HepG2 (cell line): ENCODE data around the gene CLDN9. TPM values are rescaled to one million over a fixed set of nuclear protein-coding genes. Genes with fewer than 3 reads are reported as not detected.

Experiments
- ATF7-NPFF ChIP-seq: sonication (generic); formaldehyde crosslinking; IDR thresholded peaks from 2 replicates; pipeline ENCODE4 v1.8.1; 2023; ENCODE audit warnings: mild to moderate bottlenecking, low read depth, missing genetic modification reagents, moderate library complexity
- BORCS8-MEF2B ChIP-seq: sonication (generic); formaldehyde crosslinking; IDR thresholded peaks from 2 replicates; pipeline ENCODE4 v1.8.0; 2022; ENCODE audit warnings: mild to moderate bottlenecking, missing genetic modification reagents
- FOXA3 ChIP-seq: IDR thresholded peaks from 2 replicates; pipeline ENCODE4 v1.6.1; 2016; ENCODE audit warnings: missing genetic modification reagents, missing compliant biosample characterization
- GATA4 ChIP-seq: sonication (generic); IDR thresholded peaks from 2 replicates; pipeline ENCODE4 v1.6.1; 2016; ENCODE audit warnings: antibody characterized with exemption, low read depth, borderline replicate concordance
- GTF3A ChIP-seq: sonication (generic); formaldehyde crosslinking; conservative IDR thresholded peaks from 2 replicates; pipeline ENCODE4 v1.4.0; 2020; ENCODE audit warnings: mild to moderate bottlenecking, missing genetic modification reagents
- HOMEZ ChIP-seq: IDR thresholded peaks from 2 replicates; pipeline ENCODE4 v1.6.1; 2016; ENCODE audit warnings: low read depth
- KLF16 ChIP-seq, 2 experiments: sonication (generic) in 1 of 2; formaldehyde crosslinking in 1 of 2; IDR thresholded peaks; 2 replicates each; pipeline versions ENCODE4 v1.6.1 to v1.8.0; 2016 to 2023; ENCODE audit warnings: missing genetic modification reagents in 2 of 2, missing compliant biosample characterization in 1 of 2
- MAZ ChIP-seq, 2 experiments: sonication (generic) in 1 of 2; formaldehyde crosslinking in 1 of 2; IDR thresholded peaks; 2 replicates each; pipeline versions ENCODE4 v1.5.0 to v1.6.1; 2012 to 2020; ENCODE audit warnings: low read depth in 2 of 2, mild to moderate bottlenecking in 2 of 2, borderline replicate concordance in 1 of 2, improper control_type of control experiment in 1 of 2, low read length in 1 of 2, missing genetic modification reagents in 1 of 2, moderate library complexity in 1 of 2
- MEIS2 ChIP-seq: sonication (generic); formaldehyde crosslinking; IDR thresholded peaks from 2 replicates; pipeline ENCODE4 v1.9.0; 2021; ENCODE audit warnings: mild to moderate bottlenecking, missing genetic modification reagents
- MZF1 ChIP-seq: sonication (generic); formaldehyde crosslinking; IDR thresholded peaks from 2 replicates; pipeline ENCODE4 v1.8.1; 2023; ENCODE audit warnings: mild to moderate bottlenecking, missing genetic modification reagents, borderline replicate concordance
- PAWR ChIP-seq: sonication (generic); formaldehyde crosslinking; IDR thresholded peaks from 2 replicates; pipeline ENCODE4 v1.4.0; 2020; ENCODE audit warnings: missing genetic modification reagents, mild to moderate bottlenecking, borderline replicate concordance
- REST ChIP-seq, 2 experiments: IDR thresholded peaks; 2 replicates each; pipeline ENCODE4 v1.6.1; 2011 to 2012; ENCODE audit warnings: low read length in 2 of 2, borderline replicate concordance in 1 of 2, low read depth in 1 of 2, mild to moderate bottlenecking in 1 of 2, moderate library complexity in 1 of 2
- RFX5 ChIP-seq: IDR thresholded peaks from 2 replicates; pipeline ENCODE4 v1.6.1; 2011; ENCODE audit warnings: low read depth, low read length, improper control_type of control experiment
- RFXAP ChIP-seq: sonication (generic); formaldehyde crosslinking; IDR thresholded peaks from 2 replicates; pipeline ENCODE4 v1.4.0; 2020; ENCODE audit warnings: missing genetic modification reagents, borderline replicate concordance
- ZNF329 ChIP-seq: sonication (generic); formaldehyde crosslinking; IDR thresholded peaks from 2 replicates; pipeline ENCODE4 v1.9.0; 2021; ENCODE audit warnings: low read depth, mild to moderate bottlenecking, missing genetic modification reagents
- ZNF333 ChIP-seq: sonication (generic); formaldehyde crosslinking; IDR thresholded peaks from 2 replicates; pipeline ENCODE4 v1.4.0; 2020; ENCODE audit warnings: mild to moderate bottlenecking, missing genetic modification reagents, borderline replicate concordance
- ZNF580 ChIP-seq: IDR thresholded peaks from 2 replicates; pipeline ENCODE4 v1.6.1; 2016; ENCODE audit warnings: low read depth, borderline replicate concordance
- ZSCAN9 ChIP-seq: IDR thresholded peaks from 2 replicates; pipeline ENCODE4 v1.6.1; 2016; ENCODE audit warnings: borderline replicate concordance
- ZXDC ChIP-seq: sonication (generic); formaldehyde crosslinking; IDR thresholded peaks from 2 replicates; pipeline ENCODE4 v1.5.0; 2020; ENCODE audit warnings: mild to moderate bottlenecking, missing genetic modification reagents
- polyA plus RNA-seq, 8 experiments: library from polyadenylated mRNA; depleted of rRNA in 3 of 8; stranded (reverse) in 7 of 8; unstranded in 1 of 8; fragments of >200 nt; fragmentation: Illumina TruSeq in 4 of 8; extraction: Trizol in 4 of 8; gene quantifications; 2 replicates each; pipeline versions ENCODE4 v1.2.1 to v1.2.3, GENCODE V29; 2011 to 2016; ENCODE audit warnings: low read depth in 4 of 8, missing spikeins in 1 of 8, mixed read lengths in 1 of 8; ENCODE audit not compliant: insufficient read depth in 1 of 8
- total RNA-seq, 5 experiments: library from RNA; depleted of rRNA; stranded (reverse); fragments of >200 nt; fragmentation: Illumina TruSeq; extraction: Trizol; gene quantifications; 2 replicates each; pipeline ENCODE4 v1.2.3, GENCODE V29; 2016; ENCODE audit warnings: low read depth in 1 of 5

The CLDN9 gene
- total and polyA plus RNA-seq, 2 of the 13 experiments (the other 11 are each of a cell fraction or from before 2014, with no cell fraction given): 0.15 to 0.26 TPM

- 0 out of 2 replicates have a peak, but pooled peaks have one; percentile 34 for TF ChIP-seq GATA4
- TF ChIP-seq ATF7-NPFF (CRISPR knock-in tag): peak; percentile 84
- 0 out of 2 replicates have a peak, but pooled peaks have one; percentile 32 for TF ChIP-seq RFXAP
- TF ChIP-seq ZXDC (CRISPR knock-in tag): 0 out of 2 replicates have a peak, but pooled peaks have one; percentile 26
- no peak for TF ChIP-seq FOXA3 (CRISPR knock-in tag)
- TF ChIP-seq MZF1 (CRISPR knock-in tag): no peak
- TF ChIP-seq RFX5: no peak
- no peak for TF ChIP-seq ZNF580 (CRISPR knock-in tag)
- TF ChIP-seq ZSCAN9 (CRISPR knock-in tag): no peak
- no peak for TF ChIP-seq BORCS8-MEF2B (CRISPR knock-in tag)
- TF ChIP-seq PAWR (CRISPR knock-in tag): peak; percentile 64; the same call in 1 of the 2 replicates
- TF ChIP-seq KLF16 (CRISPR knock-in tag; IDR thresholded peaks at IDR 0.05): peak in 1 of 2 experiments; percentile 10; a peak in 1 of 4 replicates
- TF ChIP-seq MEIS2 (CRISPR knock-in tag): peak; percentile 45; the same call in 1 of the 2 replicates
- no peak for TF ChIP-seq GTF3A (CRISPR knock-in tag)
- TF ChIP-seq ZNF329 (CRISPR knock-in tag): no peak
- no peak for TF ChIP-seq HOMEZ
- TF ChIP-seq ZNF333 (CRISPR knock-in tag): 0 out of 2 replicates have a peak, but pooled peaks have one; percentile 67
- TF ChIP-seq REST (IDR thresholded peaks at IDR 0.05; ENCODE audit: borderline replicate concordance in 1 of 2, low read depth in 1 of 2, low read length in 2 of 2): no peak
- TF ChIP-seq MAZ (IDR thresholded peaks at IDR 0.05; ENCODE audit: borderline replicate concordance, low read depth, low read length): no peak
- 0 out of 2 replicates have a peak, but pooled peaks have one; percentile 61 for TF ChIP-seq MAZ (CRISPR knock-in tag; IDR thresholded peaks at IDR 0.05; ENCODE audit: low read depth)
Observed at GRCh38 chr16:2980227-2981176, 32.2 kb upstream of the CLDN9 start, which contains the start of gene PKMYT1 (continued).
